Measurements from ENCODE around the gene SFMBT1. TPM values are rescaled to one million over a fixed set of nuclear protein-coding genes. Genes with fewer than 3 reads are reported as not detected.

The SFMBT1 gene
- total RNA-seq, 4 donors from 2014 or later, result 21.3 to 31.6 (median 21.5) TPM

DNA sequence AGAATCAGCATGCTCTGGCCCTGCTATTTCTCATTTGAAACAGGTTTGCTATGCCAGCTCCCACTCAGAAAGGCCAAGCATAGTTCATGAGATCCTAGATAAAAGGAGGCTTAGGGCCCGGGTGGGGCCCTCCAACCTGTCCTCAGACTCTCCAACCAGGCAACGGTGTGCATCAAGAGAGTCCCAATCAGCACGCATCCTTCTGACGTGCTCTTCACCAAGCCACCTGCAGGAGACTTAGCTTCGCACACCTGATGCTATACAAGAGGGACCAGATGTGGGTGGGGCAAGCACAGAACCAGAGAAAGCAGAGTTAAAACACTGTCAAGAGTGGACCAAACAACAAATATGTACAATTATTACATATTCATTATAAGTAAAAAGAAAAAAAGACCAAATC lies 165.8 kb downstream of the SFMBT1 start:
- WGBS, 2 donors (ENCODE audit: low coverage in 1 of 2), result 100% methylated on average over 3 of the region's 5 CpGs; no CpG with 5 or more reads in 1 of the 2 donors
- no peak overlapping the region for H3K4me3 ChIP-seq
- H3K27ac ChIP-seq, result no peak overlapping the region
- peaks cover 0 to 28% of the 10 kb centered on the region in 2 donors for H3K36me3 ChIP-seq
- no peaks in the 10 kb centered on the region for H3K27me3 ChIP-seq
- H3K4me1 ChIP-seq, result peaks cover 0 to 15% (median 0%) of the 10 kb centered on the region in 3 donors
- TF ChIP-seq POLR2AphosphoS5 (IDR thresholded peaks at IDR 0.05), result no peak
- no peak for TF ChIP-seq POLR2A (IDR thresholded peaks at IDR 0.05)
- TF ChIP-seq EP300 (IDR thresholded peaks at IDR 0.05), result no peak
- TF ChIP-seq, protein P1, sequence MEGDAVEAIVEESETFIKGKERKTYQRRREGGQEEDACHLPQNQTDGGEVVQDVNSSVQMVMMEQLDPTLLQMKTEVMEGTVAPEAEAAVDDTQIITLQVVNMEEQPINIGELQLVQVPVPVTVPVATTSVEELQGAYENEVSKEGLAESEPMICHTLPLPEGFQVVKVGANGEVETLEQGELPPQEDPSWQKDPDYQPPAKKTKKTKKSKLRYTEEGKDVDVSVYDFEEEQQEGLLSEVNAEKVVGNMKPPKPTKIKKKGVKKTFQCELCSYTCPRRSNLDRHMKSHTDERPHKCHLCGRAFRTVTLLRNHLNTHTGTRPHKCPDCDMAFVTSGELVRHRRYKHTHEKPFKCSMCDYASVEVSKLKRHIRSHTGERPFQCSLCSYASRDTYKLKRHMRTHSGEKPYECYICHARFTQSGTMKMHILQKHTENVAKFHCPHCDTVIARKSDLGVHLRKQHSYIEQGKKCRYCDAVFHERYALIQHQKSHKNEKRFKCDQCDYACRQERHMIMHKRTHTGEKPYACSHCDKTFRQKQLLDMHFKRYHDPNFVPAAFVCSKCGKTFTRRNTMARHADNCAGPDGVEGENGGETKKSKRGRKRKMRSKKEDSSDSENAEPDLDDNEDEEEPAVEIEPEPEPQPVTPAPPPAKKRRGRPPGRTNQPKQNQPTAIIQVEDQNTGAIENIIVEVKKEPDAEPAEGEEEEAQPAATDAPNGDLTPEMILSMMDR (IDR thresholded peaks at IDR 0.05), result no peak
- H3K9me3 ChIP-seq, result no peaks in the 10 kb centered on the region
- no peak for ATAC-seq

DNA sequence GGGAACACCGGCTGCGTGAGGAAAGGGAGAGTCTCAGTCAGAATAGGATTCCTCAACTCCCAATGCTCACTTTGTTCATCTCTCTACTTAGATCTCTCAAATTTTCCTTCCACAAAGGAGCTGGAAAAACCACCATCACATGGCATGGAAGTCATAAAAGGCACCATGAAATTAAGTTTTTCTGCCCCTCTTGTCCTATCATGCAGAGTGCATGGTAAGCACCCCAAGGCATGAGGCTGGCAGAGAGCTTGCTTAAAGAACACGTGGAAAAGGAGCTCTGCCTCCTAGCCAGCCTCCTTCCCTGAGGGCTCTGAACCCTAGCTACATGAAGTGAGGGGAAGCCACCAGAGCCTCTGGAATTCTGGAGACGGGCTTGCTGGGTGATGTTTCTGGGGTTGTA lies 166.3 kb downstream of the SFMBT1 start:
- Histone ChIP-seq H3K4me3 (no peak overlapping the region), H3K4me1 (peaks cover 0 to 17% (median 0%) of the 10 kb centered on the region in 3 donors), H3K9me3 (no peaks in the 10 kb centered on the region), H3K27me3 (no peaks in the 10 kb centered on the region), H3K27ac (no peak overlapping the region), H3K36me3 (peaks cover 0 to 28% of the 10 kb centered on the region in 2 donors)
- 93 to 94% methylated on average over 2 to 3 of the region's 4 CpGs for whole genome bisulfite sequencing, 2 donors (ENCODE audit: low coverage in 1 of 2)
- TF ChIP-seq POLR2AphosphoS5 (IDR thresholded peaks at IDR 0.05), result no peak
- TF ChIP-seq POLR2A (IDR thresholded peaks at IDR 0.05), result no peak
- no peak for TF ChIP-seq EP300 (IDR thresholded peaks at IDR 0.05)
- TF ChIP-seq, protein P1 (IDR thresholded peaks at IDR 0.05), result no peak
- ATAC-seq, result no peak

DNA sequence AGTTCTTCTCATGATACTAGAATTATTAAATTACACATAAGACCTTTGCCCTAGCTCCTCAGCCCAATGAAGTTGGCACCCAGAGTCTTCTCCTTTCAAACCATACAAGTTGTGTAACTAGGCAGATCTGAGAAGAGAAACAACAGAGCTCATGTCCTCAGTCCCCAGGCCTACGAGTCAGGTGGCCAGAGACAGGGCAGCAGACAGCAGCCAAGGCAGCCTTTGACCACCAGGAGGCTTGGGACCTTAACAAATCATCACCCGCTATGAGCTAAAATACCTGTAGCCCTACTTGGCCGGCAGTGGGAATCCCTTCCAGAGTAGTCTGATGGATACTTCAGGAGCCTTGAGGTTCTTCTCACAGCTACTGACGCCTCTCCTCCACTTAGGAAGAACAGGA lies 166.8 kb downstream of the SFMBT1 start:
- Histone ChIP-seq H3K4me1 (peaks cover 0 to 22% (median 0%) of the 10 kb centered on the region in 3 donors), H3K27ac (no peak overlapping the region), H3K4me3 (no peak overlapping the region), H3K27me3 (no peaks in the 10 kb centered on the region), H3K36me3 (peaks cover 0 to 28% of the 10 kb centered on the region in 2 donors), H3K9me3 (no peaks in the 10 kb centered on the region)
- ATAC-seq, result no peak
- TF ChIP-seq POLR2AphosphoS5 (IDR thresholded peaks at IDR 0.05), result no peak
- TF ChIP-seq, protein P1 (IDR thresholded peaks at IDR 0.05), result no peak
- TF ChIP-seq POLR2A (IDR thresholded peaks at IDR 0.05), result no peak
- no peak for TF ChIP-seq EP300 (IDR thresholded peaks at IDR 0.05)
- WGBS, 2 donors (ENCODE audit: low coverage in 1 of 2), result 94% methylated on average over 2 of the region's 4 CpGs; no CpG with 5 or more reads in 1 of the 2 donors

DNA sequence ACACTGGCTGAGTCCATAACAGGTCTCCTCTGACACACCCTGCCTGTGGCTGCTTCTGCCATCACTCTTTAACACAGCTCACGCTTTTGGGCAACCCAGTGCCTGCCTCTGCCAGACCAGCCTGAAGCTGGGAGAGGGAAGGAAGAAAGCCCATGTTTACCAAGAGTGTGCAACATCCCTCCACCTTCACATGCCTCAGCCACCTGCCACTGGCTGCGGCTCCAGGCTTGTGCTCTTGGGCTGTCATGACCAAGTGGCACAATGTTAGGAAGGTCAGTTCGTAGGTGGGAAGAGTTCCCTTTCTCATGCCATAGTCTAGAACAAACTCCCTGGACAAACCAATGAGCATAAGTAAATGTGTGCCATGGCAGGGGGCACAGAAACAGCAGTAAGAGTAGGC lies 168.8 kb downstream of the SFMBT1 start:
- TF ChIP-seq EP300 (IDR thresholded peaks at IDR 0.05) (no peak), POLR2AphosphoS5 (IDR thresholded peaks at IDR 0.05) (no peak), POLR2A (IDR thresholded peaks at IDR 0.05) (no peak)
- TF ChIP-seq, protein P1 (IDR thresholded peaks at IDR 0.05), result no peak
- peaks cover 0 to 22% (median 0%) of the 10 kb centered on the region in 3 donors for H3K4me1 ChIP-seq

DNA sequence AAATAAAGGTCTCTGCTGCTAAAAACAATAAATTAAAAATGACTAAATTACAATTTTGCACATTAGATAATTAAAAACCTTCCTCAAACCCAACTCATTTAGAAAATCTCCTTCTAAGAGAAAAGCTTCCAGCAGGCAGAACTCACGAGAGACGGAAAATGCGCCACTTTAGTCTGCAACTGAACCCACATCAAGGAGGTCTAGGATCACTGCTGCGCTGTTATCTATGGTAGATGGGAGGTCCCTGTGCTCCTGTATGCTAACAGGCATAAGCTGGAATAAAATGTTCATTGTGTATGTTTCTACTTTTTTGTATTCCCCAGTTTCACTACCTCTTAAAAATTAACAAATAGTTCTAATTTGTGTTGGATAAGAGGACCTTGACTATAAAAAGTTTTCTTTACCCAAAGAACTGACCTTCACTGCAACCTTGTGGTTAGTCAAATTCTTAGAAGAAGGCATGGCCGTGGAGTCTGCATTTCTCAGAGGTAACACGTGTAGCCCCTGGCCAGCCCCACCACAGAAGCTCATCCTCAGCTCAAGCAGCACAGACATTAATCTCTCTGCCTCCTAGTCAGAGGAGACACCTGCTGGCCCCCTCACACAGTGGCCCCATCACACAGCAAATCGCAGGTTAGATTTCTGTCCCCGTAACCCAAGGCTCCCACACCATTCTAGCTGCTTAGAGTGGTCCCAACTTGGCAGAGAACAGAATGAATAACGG lies 170.8 kb downstream of the SFMBT1 start:
- 94 to 95% methylated on average over 5 to 6 of the region's 9 CpGs for WGBS, 2 donors (ENCODE audit: low coverage in 1 of 2)
- peaks cover 0 to 19% of the 10 kb centered on the region in 2 donors for H3K36me3 ChIP-seq
- no peak for TF ChIP-seq EP300 (IDR thresholded peaks at IDR 0.05)
- TF ChIP-seq, protein P1 (IDR thresholded peaks at IDR 0.05), result no peak
- TF ChIP-seq POLR2AphosphoS5 (IDR thresholded peaks at IDR 0.05), result no peak
- no peak for TF ChIP-seq POLR2A (IDR thresholded peaks at IDR 0.05)
- no peak for ATAC-seq
- H3K27ac ChIP-seq, result no peak overlapping the region
- H3K4me1 ChIP-seq, result peaks cover 0 to 15% (median 0%) of the 10 kb centered on the region in 3 donors
- no peaks in the 10 kb centered on the region for H3K9me3 ChIP-seq
- no peak overlapping the region for H3K4me3 ChIP-seq
- no peaks in the 10 kb centered on the region for H3K27me3 ChIP-seq

More for the DNA sequence above, 168.8 kb downstream of the SFMBT1 start:
- no peak overlapping the region for H3K27ac ChIP-seq
- WGBS, 2 donors (ENCODE audit: low coverage in 1 of 2), result 100% methylated on average over 1 to 3 of the region's 3 CpGs
- H3K36me3 ChIP-seq, result peaks cover 0 to 28% of the 10 kb centered on the region in 2 donors
- no peak for ATAC-seq
- H3K27me3 ChIP-seq, result no peaks in the 10 kb centered on the region
- no peaks in the 10 kb centered on the region for H3K9me3 ChIP-seq
- no peak overlapping the region for H3K4me3 ChIP-seq
